ENCODE measurements around the gene NCAM1.
"Not testable (repeated sequence)": the region's sequence is repeated elsewhere in the genome, so short reads cannot be mapped to it uniquely, and the experiment has no call there.

Gene NCAM1

DNA sequence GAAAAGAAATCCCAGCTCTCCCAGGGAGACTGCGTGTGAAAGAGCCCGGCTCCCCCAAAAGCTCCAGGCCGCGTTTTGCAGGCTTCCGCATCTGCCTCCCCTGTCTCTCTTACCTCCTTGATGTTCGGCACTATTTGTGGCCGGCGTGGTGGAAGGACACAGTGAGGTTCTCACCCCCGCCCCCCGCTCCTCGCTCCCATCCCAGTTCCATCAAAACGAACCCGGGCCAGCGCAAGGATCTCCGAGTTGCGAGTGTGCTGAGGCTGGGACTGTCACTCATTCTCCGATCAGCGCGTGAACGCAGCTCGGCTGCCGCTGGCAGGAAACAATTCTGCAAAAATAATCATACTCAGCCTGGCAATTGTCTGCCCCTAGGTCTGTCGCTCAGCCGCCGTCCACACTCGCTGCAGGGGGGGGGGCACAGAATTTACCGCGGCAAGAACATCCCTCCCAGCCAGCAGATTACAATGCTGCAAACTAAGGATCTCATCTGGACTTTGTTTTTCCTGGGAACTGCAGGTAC, at the start of gene NCAM1:
Gene NCAM1 (plus strand): TSS at position 275 of the 523 bp plus-strand sequence.
- peak; percentile 96 for DNase-seq (ENCODE audit: low read depth, low spot score)

GRCh38 chr11:112922606-112923005, 38.6 kb upstream of the NCAM1 start:
- no peak for DNase-seq (ENCODE audit: low read depth, low spot score)

DNA sequence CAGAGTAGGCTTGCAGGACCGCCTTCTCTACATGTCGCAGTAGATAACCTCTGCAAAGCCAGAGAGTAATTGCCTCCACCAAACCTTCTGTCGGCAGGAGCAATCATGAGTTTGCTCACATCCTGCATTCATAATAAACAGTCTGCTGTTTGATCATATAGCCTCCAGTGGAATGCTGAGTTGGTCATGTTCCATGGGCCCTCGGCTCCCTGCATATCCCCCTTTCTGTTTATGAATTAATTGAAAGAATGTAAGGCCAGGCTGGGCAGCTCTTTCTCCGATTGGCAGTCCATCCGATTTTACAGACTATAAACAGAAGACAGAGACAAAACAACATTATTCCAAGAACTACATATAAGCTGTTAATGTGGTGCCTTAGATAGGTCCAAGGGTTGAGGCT, 36.4 kb upstream of the NCAM1 start:
- not testable (repeated sequence) for DNase-seq (ENCODE audit: low read depth, low spot score)

DNA sequence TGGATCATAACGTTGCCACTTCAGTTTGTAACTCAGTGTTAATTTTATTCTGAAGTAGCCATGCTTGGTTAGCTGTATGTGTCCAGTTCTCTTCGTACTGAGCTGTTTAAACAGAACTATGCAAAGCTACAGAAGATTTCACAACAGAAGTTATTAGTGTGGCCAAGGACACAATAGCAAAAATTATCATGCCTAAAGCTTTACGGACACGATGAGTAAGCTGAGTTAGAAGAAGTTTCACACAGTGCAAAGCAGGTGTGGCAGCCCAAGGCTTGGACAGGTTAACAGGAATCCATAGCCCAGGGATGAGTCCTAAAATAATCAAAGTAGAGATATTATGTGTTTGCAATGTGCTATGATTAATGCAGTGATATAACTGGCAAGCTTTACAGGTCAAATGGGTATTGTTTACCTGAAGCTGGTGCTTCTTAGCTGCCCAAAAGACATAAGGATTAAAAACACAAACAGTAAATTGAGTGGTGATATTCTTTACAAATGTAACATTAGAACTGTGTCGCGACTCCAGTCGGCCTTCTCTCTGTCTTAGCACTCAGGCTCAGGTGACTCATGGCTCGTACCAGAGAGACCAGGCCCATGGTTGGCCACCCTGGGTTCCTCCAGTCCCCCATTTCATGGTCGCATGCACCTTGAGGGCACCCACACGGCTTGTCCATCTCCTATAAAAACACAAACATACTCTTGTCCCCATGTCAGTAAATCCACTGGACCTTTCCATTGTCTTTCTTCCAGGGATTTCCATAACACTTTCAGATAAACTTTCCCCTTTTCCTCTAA, 35.5 kb upstream of the NCAM1 start:
- DNase-seq (ENCODE audit: low read depth, low spot score) = no peak

GRCh38 chr11:112928136-112928535, 33.1 kb upstream of the NCAM1 start:
- DNase-seq (ENCODE audit: low read depth, low spot score) = peak; percentile 84

GRCh38 chr11:112929432-112929831, 31.8 kb upstream of the NCAM1 start:
- no peak for DNase-seq (ENCODE audit: low read depth, low spot score)

- no peak for DNase-seq (ENCODE audit: low read depth, low spot score)
Measured at GRCh38 chr11:112931703-112932102, 29.5 kb upstream of the NCAM1 start.

DNA sequence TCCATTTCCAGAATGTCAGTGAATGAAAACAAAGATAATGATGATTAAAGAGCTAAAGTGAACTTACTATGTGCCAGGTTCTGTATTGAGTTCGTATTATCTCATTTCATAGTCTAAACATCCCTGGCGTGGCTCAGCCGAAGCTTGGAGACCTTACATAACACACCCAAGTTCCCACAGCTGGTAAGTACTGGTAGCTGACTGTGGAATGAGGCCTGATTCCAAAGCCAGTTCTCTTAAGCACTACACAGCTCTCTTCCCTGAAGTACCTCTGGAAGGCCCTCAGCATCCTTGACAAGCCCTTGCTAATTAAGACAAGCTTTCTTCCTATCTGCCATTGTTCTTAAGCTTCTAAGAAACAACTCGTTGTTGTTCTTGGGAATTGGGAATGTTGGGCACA, 28.6 kb upstream of the NCAM1 start:
- no peak for DNase-seq (ENCODE audit: low read depth, low spot score)

DNA sequence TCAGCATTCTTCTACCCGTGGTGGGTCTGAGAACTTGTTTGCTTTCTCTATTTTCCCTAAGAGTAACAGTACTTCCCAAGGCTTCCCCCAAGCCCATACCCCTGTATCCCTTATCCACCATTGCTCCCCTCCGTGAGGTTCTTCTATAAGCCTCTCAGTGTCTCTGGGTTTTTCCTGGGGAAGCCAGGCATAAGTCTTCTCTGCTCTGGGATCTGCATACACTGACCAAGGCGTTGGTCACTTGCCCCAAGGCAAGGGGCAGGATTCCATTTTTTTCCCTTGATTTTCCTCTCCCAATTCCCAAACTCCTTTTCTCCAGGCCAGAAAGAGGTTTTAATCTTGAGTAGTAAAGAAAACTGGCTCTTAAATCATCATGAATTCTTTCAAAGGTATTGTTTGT, 27.2 kb upstream of the NCAM1 start:
- no peak for DNase-seq (ENCODE audit: low read depth, low spot score)

GRCh38 chr11:112941104-112941503, 20.1 kb upstream of the NCAM1 start:
- peak; percentile 17 for DNase-seq (ENCODE audit: low read depth, low spot score)

GRCh38 chr11:112942966-112943643, 18.1 kb upstream of the NCAM1 start:
- no peak for DNase-seq (ENCODE audit: low read depth, low spot score)

GRCh38 chr11:112946866-112947265, 14.4 kb upstream of the NCAM1 start:
- no peak for DNase-seq (ENCODE audit: low read depth, low spot score)

- peak; percentile 59 for DNase-seq (ENCODE audit: low read depth, low spot score)
Measured at GRCh38 chr11:112949781-112950575, 11.2 kb upstream of the NCAM1 start.

DNA sequence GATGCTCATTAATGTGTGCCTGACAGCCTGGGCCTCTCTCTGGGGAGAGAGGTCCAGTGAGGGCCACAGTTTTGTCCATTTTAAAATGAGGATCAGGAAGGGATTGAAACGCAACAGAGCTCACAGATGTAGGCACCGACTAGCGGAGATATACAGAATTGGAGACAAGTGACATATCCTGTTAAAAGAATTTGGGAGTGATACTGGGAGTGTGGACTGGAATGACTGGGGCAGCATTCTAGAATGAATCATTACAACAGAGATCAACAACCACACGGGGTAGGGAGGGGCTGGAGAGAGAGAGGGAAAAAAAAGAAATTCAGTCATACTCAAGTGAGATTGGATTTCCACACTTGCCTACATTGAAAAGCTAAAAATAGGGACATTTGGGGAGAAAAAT, 2.5 kb upstream of the NCAM1 start:
- DNase-seq (ENCODE audit: low read depth, low spot score) = peak; percentile 54

DNA sequence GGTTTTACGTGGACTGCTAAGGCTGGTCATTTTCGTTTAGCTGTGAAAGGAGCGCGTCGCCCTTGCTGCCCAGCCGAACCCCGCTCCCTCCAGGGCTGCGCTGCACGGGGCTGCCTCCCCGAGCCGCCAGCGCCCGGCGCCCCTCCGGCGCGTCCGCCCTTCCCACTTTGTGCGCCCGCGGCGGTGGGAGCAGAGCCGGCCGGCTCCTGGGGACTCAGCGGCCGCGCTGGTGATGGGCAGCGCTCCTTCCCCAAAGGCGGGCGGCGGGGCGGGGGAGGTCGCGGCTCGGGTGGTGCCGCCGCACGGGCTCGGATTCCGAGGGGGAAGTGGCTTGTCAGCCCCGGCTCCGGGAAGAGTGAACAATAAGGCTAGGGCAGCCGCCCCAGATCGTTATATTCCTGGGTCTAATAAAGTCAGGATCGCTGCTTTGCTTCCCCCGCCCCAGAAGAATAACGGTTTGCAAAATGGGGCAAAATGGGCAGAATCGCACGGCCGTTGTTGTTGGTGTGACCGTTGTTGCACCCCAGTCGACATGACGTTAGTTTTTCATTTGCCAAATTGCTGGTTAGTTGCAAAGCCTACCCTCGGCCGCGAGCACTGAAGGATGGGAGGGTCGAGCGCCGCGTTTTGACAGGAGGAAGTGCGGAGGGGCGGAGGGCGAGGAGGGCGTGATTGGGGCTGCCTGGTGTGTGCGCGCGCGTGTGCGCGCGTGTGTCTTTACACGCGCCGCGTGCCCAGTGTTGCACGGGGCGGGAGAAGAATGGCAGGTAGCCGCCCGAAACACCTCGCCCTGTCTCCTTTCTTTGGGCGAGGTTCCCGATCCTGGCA, 745 bp downstream of the NCAM1 start:
- DNase-seq (ENCODE audit: low read depth, low spot score) = peak; percentile 58

GRCh38 chr11:112962579-112963367, 1.6 kb downstream of the NCAM1 start:
- DNase-seq (ENCODE audit: low read depth, low spot score) = peak; percentile 79

DNA sequence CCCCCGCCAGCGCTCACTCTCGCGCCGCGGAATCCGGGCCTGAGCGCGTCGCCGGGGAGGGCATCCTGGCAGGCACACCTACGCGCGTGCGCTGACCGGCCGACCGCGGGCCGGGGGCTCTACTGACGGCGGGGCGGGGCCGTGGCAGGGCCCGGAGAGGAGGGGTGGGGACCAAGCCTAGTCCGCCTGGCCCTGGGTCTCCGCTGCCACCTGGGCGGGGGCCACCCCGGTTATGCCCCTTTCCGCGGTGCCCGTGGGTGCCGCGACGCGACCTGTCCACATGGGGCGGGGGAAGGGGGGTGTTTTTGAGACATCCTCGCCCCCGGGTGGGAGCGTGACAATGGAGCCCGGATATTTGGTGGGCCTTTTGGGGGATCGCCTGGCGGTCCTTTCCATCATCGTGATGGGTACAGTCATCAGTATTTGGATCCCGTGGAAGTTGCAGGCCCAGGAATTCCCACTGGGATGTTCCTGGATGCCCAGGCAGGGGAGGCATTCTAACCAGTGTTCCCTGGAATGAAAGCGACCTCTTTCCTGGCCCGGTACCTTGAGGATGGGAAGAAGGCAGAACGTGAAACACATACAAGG, 2.2 kb downstream of the NCAM1 start:
- peak; percentile 31 for DNase-seq (ENCODE audit: low read depth, low spot score)

DNA sequence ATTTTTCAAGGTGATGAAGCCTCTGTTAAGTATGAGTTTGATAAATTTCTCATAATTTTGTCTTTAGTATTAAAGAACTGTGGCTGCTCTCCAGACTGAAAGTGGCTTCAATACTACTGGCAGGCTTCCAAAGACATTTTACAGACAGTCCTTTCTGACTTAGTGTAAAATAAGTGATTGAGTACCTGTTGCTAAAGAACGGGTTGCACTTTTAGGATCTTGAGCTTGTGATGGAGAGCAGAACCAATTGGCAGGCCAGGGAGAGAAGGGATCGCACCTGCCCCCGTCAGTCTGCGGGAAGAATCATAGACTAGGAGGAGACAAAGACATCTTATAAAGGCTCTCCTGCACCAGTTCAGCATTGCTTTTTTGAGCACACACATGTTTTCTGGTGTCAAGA, 4.4 kb downstream of the NCAM1 start:
- peak; percentile 13 for DNase-seq (ENCODE audit: low read depth, low spot score)

DNA sequence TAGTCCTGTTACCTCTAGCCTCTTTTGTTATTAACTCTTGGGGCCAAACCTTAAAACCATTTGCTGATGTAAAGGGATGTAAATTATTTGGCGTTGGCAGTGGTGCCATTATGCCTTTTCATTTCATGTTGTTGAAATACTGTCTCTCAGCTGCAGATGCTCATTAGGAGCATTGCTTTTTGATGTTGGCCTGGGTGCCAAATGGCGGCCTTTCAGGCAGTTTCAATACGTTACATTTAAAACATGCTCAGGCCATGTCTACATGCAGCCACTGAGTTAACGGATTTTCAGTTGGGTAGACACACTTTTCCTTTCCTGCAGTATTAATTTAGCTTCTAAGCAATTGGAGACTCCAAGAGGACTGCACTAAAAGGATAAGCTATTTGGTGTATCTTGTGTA, 5.3 kb downstream of the NCAM1 start:
- no peak for DNase-seq (ENCODE audit: low read depth, low spot score)

DNA sequence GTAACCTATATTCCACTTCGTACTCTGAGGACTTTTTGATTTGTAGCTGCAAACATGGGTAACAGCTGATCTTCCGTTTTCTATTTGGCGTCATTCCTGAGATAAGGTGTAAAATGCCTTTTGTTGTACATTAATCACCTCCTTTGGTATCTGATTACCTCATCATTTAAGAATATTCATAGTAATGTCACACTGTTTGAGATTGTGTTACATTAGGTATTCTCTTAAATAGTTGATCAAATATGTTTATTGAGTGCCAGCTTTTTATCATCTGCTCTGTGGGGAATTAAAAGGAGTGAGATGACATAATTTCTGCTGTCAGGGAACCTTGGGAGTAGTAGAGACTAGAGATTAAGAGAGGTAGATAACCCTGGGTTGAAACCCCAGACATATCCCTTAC, 5.9 kb downstream of the NCAM1 start:
- no peak for DNase-seq (ENCODE audit: low read depth, low spot score)

Data from astrocyte of the hippocampus (primary cell).